Karpas-422 (cell line): ENCODE data around the gene NUP42. TPM values are rescaled to one million over a fixed set of nuclear protein-coding genes. Genes with fewer than 3 reads are reported as not detected.

Experiments used
- DNase-seq: peaks from one replicate; pipeline ENCODE4 v3.0.0-alpha.2; 2015
- H2AFZ ChIP-seq: fragments of 200-600 bp; sonication (generic); 2 replicates; pipeline ENCODE4 v1.6.1; 2014; ENCODE audit warnings: antibody characterized with exemption, low read length, mixed read lengths
- H3K27ac ChIP-seq: fragments of 200-600 bp; sonication (generic); 2 replicates; pipeline ENCODE4 v1.5.1; 2014; ENCODE audit warnings: mild to moderate bottlenecking, low read length, moderate library complexity
- H3K27me3 ChIP-seq: fragments of 200-600 bp; sonication (generic); 2 replicates; pipeline ENCODE4 v1.6.1; 2014; ENCODE audit warnings: low read length, mixed read lengths
- H3K36me3 ChIP-seq: fragments of 200-600 bp; sonication (generic); 2 replicates; pipeline ENCODE4 v1.6.1; 2014; ENCODE audit warnings: low read length, mixed read lengths; ENCODE audit not compliant: insufficient read depth
- H3K4me1 ChIP-seq: fragments of 200-600 bp; sonication (generic); 2 replicates; pipeline ENCODE4 v1.6.1; 2014; ENCODE audit warnings: mild to moderate bottlenecking, low read length, mixed read lengths
- H3K4me2 ChIP-seq: fragments of 200-600 bp; sonication (generic); 2 replicates; pipeline ENCODE4 v1.6.1; 2014; ENCODE audit warnings: low read length, low read depth, mild to moderate bottlenecking; ENCODE audit not compliant: poor library complexity, severe bottlenecking
- H3K4me3 ChIP-seq: fragments of 200-600 bp; sonication (generic); 2 replicates; pipeline ENCODE4 v1.5.1; 2014; ENCODE audit warnings: mild to moderate bottlenecking, antibody characterized with exemption, low read length, mixed read lengths
- H3K79me2 ChIP-seq: fragments of 200-600 bp; sonication (generic); 2 replicates; pipeline ENCODE4 v1.6.1; 2014; ENCODE audit warnings: mild to moderate bottlenecking, low read length, mixed read lengths
- H3K9ac ChIP-seq: fragments of 200-600 bp; sonication (generic); 2 replicates; pipeline ENCODE4 v1.6.0; 2014; ENCODE audit warnings: low read length
- H3K9me2 ChIP-seq: fragments of 200-600 bp; sonication (generic), shearing (Covaris generic); replicated peaks from 2 replicates; pipeline ENCODE4 v1.6.0; 2014; ENCODE audit warnings: mild to moderate bottlenecking, low read length, moderate library complexity; ENCODE audit not compliant: insufficient read depth
- H3K9me3 ChIP-seq: fragments of 300-700, 200-600 bp; sonication (generic); 2 replicates; pipeline ENCODE4 v1.6.1; 2014; ENCODE audit warnings: low read length, mixed read lengths
- H4K20me1 ChIP-seq: fragments of 200-600 bp; sonication (generic); 2 replicates; pipeline ENCODE4 v1.6.1; 2014; ENCODE audit warnings: mild to moderate bottlenecking, antibody characterized with exemption, low read length, low read depth; ENCODE audit not compliant: insufficient read depth
- total RNA-seq: library from RNA; depleted of rRNA; stranded (reverse); fragments of >200 nt; shearing (Covaris generic); gene quantifications from 2 replicates; pipeline ENCODE4 v1.2.3, GENCODE V29; 2014; ENCODE audit warnings: low replicate concordance; rRNA removed

NUP42 gene, protein sequence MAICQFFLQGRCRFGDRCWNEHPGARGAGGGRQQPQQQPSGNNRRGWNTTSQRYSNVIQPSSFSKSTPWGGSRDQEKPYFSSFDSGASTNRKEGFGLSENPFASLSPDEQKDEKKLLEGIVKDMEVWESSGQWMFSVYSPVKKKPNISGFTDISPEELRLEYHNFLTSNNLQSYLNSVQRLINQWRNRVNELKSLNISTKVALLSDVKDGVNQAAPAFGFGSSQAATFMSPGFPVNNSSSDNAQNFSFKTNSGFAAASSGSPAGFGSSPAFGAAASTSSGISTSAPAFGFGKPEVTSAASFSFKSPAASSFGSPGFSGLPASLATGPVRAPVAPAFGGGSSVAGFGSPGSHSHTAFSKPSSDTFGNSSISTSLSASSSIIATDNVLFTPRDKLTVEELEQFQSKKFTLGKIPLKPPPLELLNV
- total RNA-seq: 68.6 and 94.8 TPM in 2 replicates

DNA sequence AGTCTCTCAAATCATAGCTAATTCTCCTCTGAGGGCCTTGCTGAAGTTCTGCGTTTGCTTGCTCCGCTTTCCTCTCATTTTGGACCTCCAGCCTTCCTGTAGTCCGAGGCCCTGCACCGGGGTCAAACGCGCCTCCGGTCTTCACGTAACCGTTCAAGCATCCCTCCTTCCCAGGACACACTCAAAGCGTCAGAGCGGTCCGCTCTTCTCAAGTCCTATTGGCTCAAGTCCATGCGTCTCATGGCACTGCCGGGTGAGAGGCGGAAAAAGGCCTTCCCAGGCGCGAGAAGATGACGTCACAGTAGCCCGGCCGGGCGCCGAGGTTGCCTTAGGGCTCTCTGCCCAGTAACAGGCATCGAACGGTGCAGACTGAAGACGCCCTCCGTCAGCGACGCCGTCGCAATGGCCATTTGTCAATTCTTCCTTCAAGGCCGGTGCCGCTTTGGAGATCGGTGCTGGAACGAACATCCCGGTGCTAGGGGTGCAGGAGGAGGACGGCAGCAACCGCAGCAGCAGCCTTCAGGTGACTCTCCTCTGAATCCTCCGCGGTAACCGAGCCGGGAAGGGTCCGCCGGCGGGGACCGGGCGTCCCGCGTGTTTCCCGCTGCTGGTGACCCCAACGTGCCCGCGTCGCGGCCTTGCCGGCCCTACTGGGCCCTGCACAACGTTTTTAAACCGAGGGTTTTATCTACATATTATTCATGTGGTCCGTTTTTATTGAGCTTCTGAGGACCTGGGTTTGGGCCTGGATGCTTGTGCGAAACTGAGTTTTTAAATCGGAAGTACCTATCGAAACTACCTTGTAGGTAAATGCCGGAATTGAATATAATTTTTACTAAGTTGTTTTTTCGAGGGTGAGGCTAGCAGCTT, at the start of gene NUP42:
NUP42 (plus strand) TSS at position 365 of the 870 bp plus-strand sequence; CDS start at position 403, 38 bp downstream.
- Histone ChIP-seq H3K9me2 (no peaks in the 10 kb centered on the region), H3K27me3 (no peaks in the 10 kb centered on the region), H3K9ac (peak within 1 kb of the TSS; percentile 96), H3K4me3 (peak within 1 kb of the TSS; percentile 99), H3K36me3 (peaks cover 25% of the 10 kb centered on the region), H2AFZ (peak within 1 kb of the TSS; percentile 79), H4K20me1 (0 out of 2 replicates have a peak, but pooled peaks cover 3% of the 10 kb centered on the region), H3K4me2 (peak within 1 kb of the TSS; percentile 95), H3K4me1 (peaks cover 28% of the 10 kb centered on the region), H3K79me2 (peaks cover 54% of the 10 kb centered on the region), H3K27ac (peak within 1 kb of the TSS; percentile 85), H3K9me3 (no peaks in the 10 kb centered on the region)
- peak; percentile 100 for DNase-seq

GRCh38 chr7:23133797-23134196, 48.1 kb upstream of the NUP42 start:
- H2AFZ ChIP-seq: no peak overlapping the region
- no peak overlapping the region for H3K4me3 ChIP-seq
- no peaks in the 10 kb centered on the region for H4K20me1 ChIP-seq
- H3K27me3 ChIP-seq: no peaks in the 10 kb centered on the region
- H3K9ac ChIP-seq: no peak overlapping the region
- H3K4me2 ChIP-seq: no peak overlapping the region
- DNase-seq: no peak
- H3K27ac ChIP-seq: no peak overlapping the region
- no peaks in the 10 kb centered on the region for H3K36me3 ChIP-seq
- no peaks in the 10 kb centered on the region for H3K4me1 ChIP-seq
- H3K79me2 ChIP-seq: no peaks in the 10 kb centered on the region
- no peaks in the 10 kb centered on the region for H3K9me3 ChIP-seq
- H3K9me2 ChIP-seq: no peaks in the 10 kb centered on the region

- H3K36me3 ChIP-seq: no peaks in the 10 kb centered on the region
- H3K9ac ChIP-seq: no peak overlapping the region
- no peak overlapping the region for H3K4me3 ChIP-seq
- H3K79me2 ChIP-seq: no peaks in the 10 kb centered on the region
- H3K27ac ChIP-seq: no peak overlapping the region
- DNase-seq: no peak
- no peaks in the 10 kb centered on the region for H3K4me1 ChIP-seq
- H3K9me2 ChIP-seq: no peaks in the 10 kb centered on the region
- H3K9me3 ChIP-seq: no peaks in the 10 kb centered on the region
- H3K4me2 ChIP-seq: no peak overlapping the region
- H2AFZ ChIP-seq: no peak overlapping the region
- no peaks in the 10 kb centered on the region for H3K27me3 ChIP-seq
- no peaks in the 10 kb centered on the region for H4K20me1 ChIP-seq
Measured at GRCh38 chr7:23135755-23136154, 46.1 kb upstream of the NUP42 start.

GRCh38 chr7:23136216-23136615, 45.6 kb upstream of the NUP42 start:
- H4K20me1 ChIP-seq: no peaks in the 10 kb centered on the region
- no peak overlapping the region for H3K9ac ChIP-seq
- H3K9me2 ChIP-seq: no peaks in the 10 kb centered on the region
- H3K79me2 ChIP-seq: no peaks in the 10 kb centered on the region
- no peaks in the 10 kb centered on the region for H3K36me3 ChIP-seq
- DNase-seq: no peak
- no peaks in the 10 kb centered on the region for H3K9me3 ChIP-seq
- H3K4me1 ChIP-seq: no peaks in the 10 kb centered on the region
- H3K27me3 ChIP-seq: no peaks in the 10 kb centered on the region
- no peak overlapping the region for H3K4me2 ChIP-seq
- H3K27ac ChIP-seq: no peak overlapping the region
- no peak overlapping the region for H2AFZ ChIP-seq
- no peak overlapping the region for H3K4me3 ChIP-seq

DNA sequence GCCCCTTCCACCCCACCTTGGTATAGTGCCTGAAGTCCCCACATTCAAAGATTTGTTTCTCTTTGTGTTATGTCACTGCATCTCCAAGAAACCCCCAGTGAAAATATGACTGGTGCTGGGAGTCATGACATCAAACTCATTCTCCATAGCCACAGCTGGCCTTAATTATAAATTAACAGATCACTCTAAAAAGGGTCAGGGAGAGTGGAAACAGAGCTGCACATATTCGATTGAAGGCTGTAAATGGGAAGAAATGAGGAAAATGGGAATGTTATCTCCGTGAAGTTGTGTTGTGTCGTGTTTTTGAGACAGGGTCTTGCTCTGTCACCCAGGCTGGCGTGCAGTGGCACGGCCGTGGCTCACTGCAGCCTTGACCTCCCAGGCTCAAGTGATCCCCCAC, 24.2 kb upstream of the NUP42 start:
- Histone ChIP-seq H3K36me3 (no peaks in the 10 kb centered on the region), H3K4me1 (no peaks in the 10 kb centered on the region), H3K9me3 (no peaks in the 10 kb centered on the region), H3K79me2 (no peaks in the 10 kb centered on the region), H3K4me3 (no peak overlapping the region), H2AFZ (no peak overlapping the region), H3K27me3 (no peaks in the 10 kb centered on the region), H3K4me2 (no peak overlapping the region), H3K27ac (no peak overlapping the region), H3K9me2 (no peaks in the 10 kb centered on the region), H4K20me1 (no peaks in the 10 kb centered on the region), H3K9ac (no peak overlapping the region)
- no peak for DNase-seq

GRCh38 chr7:23158546-23158945, 23.3 kb upstream of the NUP42 start:
- Histone ChIP-seq H4K20me1 (no peaks in the 10 kb centered on the region), H3K9me2 (no peaks in the 10 kb centered on the region), H3K27me3 (no peaks in the 10 kb centered on the region), H3K36me3 (no peaks in the 10 kb centered on the region), H2AFZ (no peak overlapping the region), H3K4me3 (no peak overlapping the region), H3K9me3 (no peaks in the 10 kb centered on the region), H3K27ac (no peak overlapping the region), H3K4me2 (no peak overlapping the region), H3K79me2 (no peaks in the 10 kb centered on the region), H3K9ac (no peak overlapping the region), H3K4me1 (no peaks in the 10 kb centered on the region)
- no peak for DNase-seq

DNA sequence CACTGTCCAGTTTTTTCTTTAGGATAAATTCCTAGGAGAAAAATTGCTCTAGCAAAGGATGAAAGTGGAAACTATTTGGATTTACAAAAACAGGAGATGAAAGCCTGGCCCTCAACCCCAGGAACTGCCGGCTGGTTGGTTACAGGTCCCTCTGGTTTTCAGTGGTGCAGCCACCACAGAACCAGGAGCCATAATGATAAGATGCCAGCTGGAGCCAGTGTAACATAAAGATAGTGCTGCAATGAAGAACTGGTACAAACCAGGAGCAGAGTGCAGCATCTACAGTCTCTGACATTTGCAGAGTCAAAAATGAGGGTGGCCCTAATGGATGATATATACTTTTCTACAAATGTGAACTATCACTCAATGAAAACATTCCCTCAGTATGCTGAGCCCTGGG, 20.4 kb upstream of the NUP42 start:
- no peak overlapping the region for H2AFZ ChIP-seq

DNA sequence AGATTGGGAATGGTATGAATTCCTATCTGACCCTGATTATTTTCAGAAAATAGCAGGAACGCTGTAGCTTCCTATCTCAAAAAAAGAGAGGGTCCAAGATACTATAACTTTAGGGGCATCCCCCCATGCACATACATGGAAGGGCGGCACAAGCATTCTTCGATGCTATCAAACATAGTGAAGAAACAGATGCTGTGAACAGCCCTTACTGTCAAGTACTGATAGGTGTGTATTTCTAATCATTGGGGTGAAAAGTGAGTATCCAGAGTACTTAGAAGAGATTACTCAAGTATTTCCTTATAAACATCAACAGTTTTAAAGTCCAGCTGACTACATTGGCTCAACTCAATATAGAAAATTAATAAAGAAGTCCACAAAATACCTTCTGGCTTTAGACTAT, 17.0 kb upstream of the NUP42 start:
- Histone ChIP-seq H3K27me3 (no peaks in the 10 kb centered on the region), H3K9me2 (no peaks in the 10 kb centered on the region), H3K4me1 (no peaks in the 10 kb centered on the region)

More for the DNA sequence above, 20.4 kb upstream of the NUP42 start:
- Histone ChIP-seq H3K9me2 (no peaks in the 10 kb centered on the region), H3K27ac (no peak overlapping the region), H3K9ac (no peak overlapping the region), H3K36me3 (no peaks in the 10 kb centered on the region), H3K4me1 (no peaks in the 10 kb centered on the region), H3K27me3 (no peaks in the 10 kb centered on the region), H3K4me2 (no peak overlapping the region), H3K4me3 (no peak overlapping the region), H4K20me1 (no peaks in the 10 kb centered on the region), H3K79me2 (no peaks in the 10 kb centered on the region), H3K9me3 (no peaks in the 10 kb centered on the region)
- no peak for DNase-seq

More for the DNA sequence above, 17.0 kb upstream of the NUP42 start:
- Histone ChIP-seq H3K27ac (no peak overlapping the region), H2AFZ (no peak overlapping the region), H3K9ac (no peak overlapping the region), H3K4me3 (no peak overlapping the region), H3K9me3 (no peaks in the 10 kb centered on the region), H3K4me2 (no peak overlapping the region), H4K20me1 (no peaks in the 10 kb centered on the region), H3K36me3 (no peaks in the 10 kb centered on the region), H3K79me2 (no peaks in the 10 kb centered on the region)
- DNase-seq: no peak
